HCT116 (cell line): Measurements from ENCODE around the gene SON. TPM values are rescaled to one million over a fixed set of nuclear protein-coding genes. Genes with fewer than 3 reads are reported as not detected.

Experiments
- ATAC-seq: fragments of 200-7000 bp; cut with Tn5 transposase; 2 replicates; pipeline ENCODE4 v1.9.1; 2020; ENCODE audit warnings: mild to moderate bottlenecking, moderate library complexity
- BruUV-seq: library from RNA; stranded (reverse); fragments of 400-500 nt; replicated peaks from 2 replicates; lab custom pipeline; 2021; lab: Mats Ljungman, UMichigan
- CTCF ChIA-PET: fragments of 300-600 bp; sonication (Branson Sonifier 250); formaldehyde crosslinking; loops from one replicate; lab custom pipeline; 2021; ENCODE audit warnings: antibody characterized with exemption; lab: Charles Lee
- POLR2A ChIA-PET: fragments of 300-600, 350-600 bp; sonication (Branson Sonifier 250); formaldehyde crosslinking; loops from one replicate; lab custom pipeline; 2021; ENCODE audit warnings: antibody characterized with exemption; lab: Charles Lee
- RAD21 ChIA-PET, 2 experiments: fragments of 300-600 bp; sonication (Branson Sonifier 250); formaldehyde crosslinking; loops; one replicate each; lab custom pipeline; 2023; ENCODE audit warnings: low total read pairs in 2 of 2; ENCODE audit not compliant: uncharacterized antibody in 2 of 2, unreplicated experiment in 2 of 2, low non-redundant PET in 1 of 2; lab: Charles Lee
- DNase-seq: peaks from one replicate; pipeline ENCODE4 v3.0.0-alpha.2; 2010; ENCODE audit warnings: low read depth, low spot score
- H2AFZ ChIP-seq: fragments of 200-600 bp; shearing (Covaris generic), sonication (generic); 2 replicates; pipeline ENCODE4 v1.6.1; 2017; ENCODE audit warnings: low read depth, mixed run types, mixed read lengths, antibody characterized with exemption, low read length; ENCODE audit not compliant: poor library complexity, severe bottlenecking
- H3K27ac ChIP-seq: 2 replicates; pipeline ENCODE4 v1.5.1; 2012; ENCODE audit warnings: low read depth, low read length
- H3K27me3 ChIP-seq: fragments of 200-600 bp; sonication (generic); 2 replicates; pipeline ENCODE4 v1.6.1; 2016; ENCODE audit warnings: mixed run types, low read length, mixed read lengths; ENCODE audit not compliant: insufficient read depth
- H3K36me3 ChIP-seq, 2 experiments: fragments of 200-500 bp in 1 of 2; fragments of 200-600 bp in 1 of 2; sonication (Bioruptor generic) in 1 of 2; sonication (generic) in 1 of 2; 2 replicates each; pipeline versions ENCODE4 v1.5.1 to v1.6.1; 2014 to 2016; ENCODE audit warnings: low read length in 2 of 2, inconsistent platforms in 1 of 2, mixed read lengths in 1 of 2, mixed run types in 1 of 2; ENCODE audit not compliant: insufficient read depth in 2 of 2, control insufficient read depth in 1 of 2
- H3K4me1 ChIP-seq, 2 experiments: fragments of 200-600 bp in 1 of 2; sonication (generic) in 1 of 2; 2 replicates each; pipeline versions ENCODE4 v1.5.1 to v1.6.1; 2012 to 2017; ENCODE audit warnings: low read length in 2 of 2, inconsistent platforms in 1 of 2, mild to moderate bottlenecking in 1 of 2, mixed read lengths in 1 of 2, mixed run types in 1 of 2, moderate library complexity in 1 of 2; ENCODE audit not compliant: insufficient read depth in 2 of 2, control insufficient read depth in 1 of 2
- H3K4me2 ChIP-seq: fragments of 200-600 bp; sonication (generic); 2 replicates; pipeline ENCODE4 v1.6.1; 2017; ENCODE audit warnings: mixed run types, low read length, mixed read lengths
- H3K4me3 ChIP-seq, 2 experiments: fragments of 200-600 bp in 1 of 2; sonication (generic) in 1 of 2; replicated peaks in 1 of 2; 2 replicates each; pipeline ENCODE4 v1.5.1; 2011 to 2016; ENCODE audit warnings: low read length in 2 of 2, control low read depth in 1 of 2, low read depth in 1 of 2, mild to moderate bottlenecking in 1 of 2, mixed read lengths in 1 of 2, mixed run types in 1 of 2
- H3K79me2 ChIP-seq: fragments of 200-600 bp; sonication (generic); 2 replicates; pipeline ENCODE4 v1.6.1; 2017; ENCODE audit warnings: mild to moderate bottlenecking, mixed run types, low read length, moderate library complexity, mixed read lengths; ENCODE audit not compliant: insufficient read depth
- H3K9ac ChIP-seq: fragments of 200-600 bp; sonication (generic); 2 replicates; pipeline ENCODE4 v1.6.1; 2016; ENCODE audit warnings: low read length, mixed read lengths
- H3K9me2 ChIP-seq: fragments of 200-600 bp; sonication (generic), shearing (Covaris generic); 2 replicates; pipeline ENCODE4 v1.6.1; 2017; ENCODE audit warnings: mixed run types, mild to moderate bottlenecking, moderate library complexity; ENCODE audit not compliant: insufficient read depth
- H3K9me3 ChIP-seq, 2 experiments: fragments of 200-500 bp in 1 of 2; fragments of 200-600 bp in 1 of 2; sonication (Bioruptor generic) in 1 of 2; sonication (generic) in 1 of 2; 2 replicates each; pipeline ENCODE4 v1.6.1; 2014 to 2017; ENCODE audit warnings: low read length in 2 of 2, mixed read lengths in 2 of 2, inconsistent platforms in 1 of 2, low read depth in 1 of 2, mild to moderate bottlenecking in 1 of 2, mixed run types in 1 of 2, moderate library complexity in 1 of 2; ENCODE audit not compliant: control insufficient read depth in 1 of 2, insufficient read depth in 1 of 2
- H4K20me1 ChIP-seq: fragments of 200-600 bp; sonication (generic), shearing (Covaris generic); 2 replicates; pipeline ENCODE4 v1.6.1; 2017; ENCODE audit warnings: mixed run types, mild to moderate bottlenecking, moderate library complexity; ENCODE audit not compliant: insufficient read depth
- CBX3 ChIP-seq: IDR thresholded peaks from 2 replicates; pipeline ENCODE4 v1.6.1; 2012; ENCODE audit warnings: low read depth
- CTCF ChIP-seq, 3 experiments: fragments of 200-600 bp in 1 of 3; sonication (generic) in 1 of 3; IDR thresholded peaks in 2 of 3; conservative IDR thresholded peaks in 1 of 3; 2 replicates each; pipeline ENCODE4 v1.5.1; 2012 to 2017; ENCODE audit warnings: low read depth in 2 of 3, low read length in 2 of 3, antibody characterized with exemption in 1 of 3, borderline replicate concordance in 1 of 3, control low read depth in 1 of 3, mild to moderate bottlenecking in 1 of 3, mixed read lengths in 1 of 3, mixed run types in 1 of 3, moderate library complexity in 1 of 3; ENCODE audit not compliant: insufficient read depth in 1 of 3
- ELF1 ChIP-seq: IDR thresholded peaks from 2 replicates; pipeline ENCODE4 v1.6.1; 2012; ENCODE audit warnings: low read depth, borderline replicate concordance
- EZH2phosphoT487 ChIP-seq: fragments of 200-600 bp; IDR thresholded peaks from 2 replicates; pipeline ENCODE4 v1.6.1; 2018; ENCODE audit warnings: antibody characterized with exemption, borderline replicate concordance
- FOSL1 ChIP-seq: IDR thresholded peaks from 2 replicates; pipeline ENCODE4 v1.6.1; 2012; ENCODE audit warnings: low read depth
- JUND ChIP-seq: IDR thresholded peaks from 2 replicates; pipeline ENCODE4 v1.6.1; 2012
- MAX ChIP-seq: IDR thresholded peaks from 2 replicates; pipeline ENCODE4 v1.6.1; 2012
- POLR2A ChIP-seq: IDR thresholded peaks from 2 replicates; pipeline ENCODE4 v1.7.0; 2011; ENCODE audit warnings: borderline replicate concordance; ENCODE audit not compliant: insufficient read depth, insufficient read length; ENCODE audit errors: extremely low read depth
- POLR2AphosphoS5 ChIP-seq: IDR thresholded peaks from 2 replicates; pipeline ENCODE4 v1.6.1; 2011; ENCODE audit warnings: mild to moderate bottlenecking, low read depth, low read length, moderate library complexity
- REST ChIP-seq: IDR thresholded peaks from 2 replicates; pipeline ENCODE4 v1.6.1; 2012; ENCODE audit warnings: low read depth
- SP1 ChIP-seq: IDR thresholded peaks from 2 replicates; pipeline ENCODE4 v1.6.1; 2012; ENCODE audit warnings: low read depth
- TCF7L2 ChIP-seq: IDR thresholded peaks from 2 replicates; pipeline ENCODE4 v1.7.0; 2011; ENCODE audit warnings: borderline replicate concordance, inconsistent platforms; ENCODE audit not compliant: insufficient read depth, insufficient read length; ENCODE audit errors: extremely low read depth
- YY1 ChIP-seq: IDR thresholded peaks from 2 replicates; pipeline ENCODE4 v1.6.1; 2011; ENCODE audit warnings: low read length, low read depth, moderate library complexity, mild to moderate bottlenecking; ENCODE audit not compliant: insufficient replicate concordance; ENCODE audit errors: extremely low read depth
- ZFX ChIP-seq: fragments of 450-650 bp; IDR thresholded peaks from 2 replicates; pipeline ENCODE4 v1.6.1; 2017
- ZNF274 ChIP-seq: fragments of 200-500 bp; sonication (Bioruptor generic); IDR thresholded peaks from 2 replicates; pipeline ENCODE4 v1.6.1; 2014; ENCODE audit warnings: mild to moderate bottlenecking, low read depth, low read length, inconsistent platforms
- intact Hi-C: fragments of 100-400 bp; cut with micrococcal nuclease; formaldehyde crosslinking; loops from 2 replicates; pipeline ENCODE4 v1.10.0; 2022
- total RNA-seq: library from RNA; stranded (reverse); gene quantifications from one replicate; pipeline ENCODE4 v1.2.1, GENCODE V29; 2021; ENCODE audit not compliant: unreplicated experiment

SON gene
- total RNA-seq, 1 experiment from 2014 or later: 195 TPM

GRCh38 chr21:33557447-33557846, 14.6 kb downstream of the SON start:
- Histone ChIP-seq H3K4me1 (no peaks in the 10 kb centered on the region), H3K9ac (no peak overlapping the region), H2AFZ (no peak overlapping the region), H3K9me2 (no peaks in the 10 kb centered on the region), H3K9me3 (no peaks in the 10 kb centered on the region), H3K27ac (no peak overlapping the region), H3K79me2 (peaks cover 100% of the 10 kb centered on the region)
- RAD21 ChIA-PET: no interaction called here
- ATAC-seq: no peak
- intact Hi-C loops: no loop called here
- TF ChIP-seq ELF1 (no peak), TCF7L2 (no peak), POLR2AphosphoS5 (no peak), EZH2phosphoT487 (no peak), REST (no peak), ZFX (no peak), POLR2A (no peak), CBX3 (no peak), JUND (no peak), MAX (no peak), FOSL1 (no peak), ZNF274 (no peak), YY1 (no peak), SP1 (no peak), CTCF (IDR thresholded peaks at IDR 0.05 in 2 of 3, conservative IDR thresholded peaks at IDR 0.05 in 1 of 3; ENCODE audit: borderline replicate concordance in 1 of 3, insufficient read depth in 1 of 3, low read depth in 2 of 3, low read length in 2 of 3) (no peak)
- TF ChIP-seq, all 23 proteins: peak for 0
- DNase-seq: no peak
- BruUV-seq: no TSS peak
- no peaks in the 10 kb centered on the region for H3K27me3 ChIP-seq
- H3K36me3 ChIP-seq: peaks cover 83 to 85% of the 10 kb centered on the region in 2 experiments
- no peak overlapping the region for H3K4me3 ChIP-seq
- H4K20me1 ChIP-seq: peaks cover 63% of the 10 kb centered on the region
- ChIA-PET CTCF (no interaction called here), POLR2A (interaction anchor here (0.6 to 1.1 kb wide), 2 partner anchors 17 to 134 kb away, joined by 3 read pairs; no protein-coding TSS in a partner anchor)
- H3K4me2 ChIP-seq: no peak overlapping the region
